Ovary (tissue), 3 donors: Measurements from ENCODE around the gene AATK.

Source experiments
- EP300 ChIP-seq: sonication (generic); formaldehyde crosslinking; IDR thresholded peaks from one replicate; pipeline ENCODE4 v1.6.1; 2017; ENCODE audit warnings: antibody characterized with exemption
- POLR2A ChIP-seq: fragments of 450-650 bp; IDR thresholded peaks from one replicate; pipeline ENCODE4 v1.6.1; 2017; ENCODE audit warnings: antibody characterized with exemption, mild to moderate bottlenecking, moderate library complexity
- TF ChIP-seq, protein P1 (sequence below), 3 donors: fragments of 450-650 bp in 2 of 3; fragments of 200-600 bp in 1 of 3; IDR thresholded peaks; one replicate each; pipeline versions ENCODE4 v1.5.1 to v1.8.0; 2016 to 2022; ENCODE audit warnings: antibody characterized with exemption in 3 of 3, mild to moderate bottlenecking in 1 of 3
- donor health status: DM: no; HTN: no; CAD: no.

DNA sequence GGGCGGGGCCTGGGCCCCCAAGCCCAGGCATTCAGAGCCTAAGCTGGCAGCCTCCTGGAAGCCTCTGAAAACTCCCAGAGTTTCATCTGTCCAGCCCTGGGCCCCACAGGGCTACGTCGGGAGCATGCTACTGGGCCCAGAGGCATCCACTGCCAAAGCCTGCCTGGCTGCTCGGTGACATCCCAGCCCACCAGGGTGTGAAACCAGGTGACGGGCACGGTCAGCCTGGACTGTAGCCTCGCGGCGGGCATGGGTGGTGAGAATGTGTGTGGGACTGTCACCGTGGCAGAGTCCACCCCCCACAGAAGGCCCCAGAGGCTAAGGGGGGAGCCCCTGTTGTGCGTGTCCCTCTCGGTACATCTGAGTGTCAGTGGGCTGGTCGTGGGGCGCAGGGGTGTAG, 25.6 kb upstream of the AATK start:
- TF ChIP-seq, protein P1, sequence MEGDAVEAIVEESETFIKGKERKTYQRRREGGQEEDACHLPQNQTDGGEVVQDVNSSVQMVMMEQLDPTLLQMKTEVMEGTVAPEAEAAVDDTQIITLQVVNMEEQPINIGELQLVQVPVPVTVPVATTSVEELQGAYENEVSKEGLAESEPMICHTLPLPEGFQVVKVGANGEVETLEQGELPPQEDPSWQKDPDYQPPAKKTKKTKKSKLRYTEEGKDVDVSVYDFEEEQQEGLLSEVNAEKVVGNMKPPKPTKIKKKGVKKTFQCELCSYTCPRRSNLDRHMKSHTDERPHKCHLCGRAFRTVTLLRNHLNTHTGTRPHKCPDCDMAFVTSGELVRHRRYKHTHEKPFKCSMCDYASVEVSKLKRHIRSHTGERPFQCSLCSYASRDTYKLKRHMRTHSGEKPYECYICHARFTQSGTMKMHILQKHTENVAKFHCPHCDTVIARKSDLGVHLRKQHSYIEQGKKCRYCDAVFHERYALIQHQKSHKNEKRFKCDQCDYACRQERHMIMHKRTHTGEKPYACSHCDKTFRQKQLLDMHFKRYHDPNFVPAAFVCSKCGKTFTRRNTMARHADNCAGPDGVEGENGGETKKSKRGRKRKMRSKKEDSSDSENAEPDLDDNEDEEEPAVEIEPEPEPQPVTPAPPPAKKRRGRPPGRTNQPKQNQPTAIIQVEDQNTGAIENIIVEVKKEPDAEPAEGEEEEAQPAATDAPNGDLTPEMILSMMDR (IDR thresholded peaks at IDR 0.05), result no peak
- no peak for TF ChIP-seq POLR2A
- TF ChIP-seq EP300, result no peak
